ENCODE results near the gene ADAMTS2.

- TF ChIP-seq CTCF (IDR thresholded peaks at IDR 0.05; ENCODE audit: insufficient read depth, low read length, poor library complexity, severe bottlenecking), result no peak
- TF ChIP-seq EZH2phosphoT487 (conservative IDR thresholded peaks at IDR 0.05; ENCODE audit: low read length), result no peak
Observed at GRCh38 chr5:179169836-179170235, 175.4 kb downstream of the ADAMTS2 start.
